Bronchial epithelial cell (primary cell): ENCODE measurements around the gene PCYT1A. TPM values are rescaled to one million over a fixed set of nuclear protein-coding genes. Genes with fewer than 3 reads are reported as not detected.
"Not testable (repeated sequence)": the region's sequence is repeated elsewhere in the genome, so short reads cannot be mapped to it uniquely, and the experiment has no call there.

Source experiments
- DNase-seq: peaks from one replicate; pipeline ENCODE4 v3.0.0-alpha.2; 2010; ENCODE audit warnings: low read depth
- FAIRE-seq: peaks from 2 replicates; lab custom pipeline; 2011; peaks lifted over from hg19 to GRCh38; lab: Jason Lieb, UNC
- H3K27me3 ChIP-seq: 2 replicates; pipeline ENCODE4 v1.5.1; 2011; ENCODE audit warnings: low read length; ENCODE audit not compliant: control insufficient read depth, insufficient read depth
- H3K36me3 ChIP-seq: 2 replicates; pipeline ENCODE4 v1.5.1; 2011; ENCODE audit warnings: low read length; ENCODE audit not compliant: control insufficient read depth, insufficient read depth
- H3K4me3 ChIP-seq: 2 replicates; pipeline ENCODE4 v1.5.1; 2011; ENCODE audit warnings: mild to moderate bottlenecking, low read depth, low read length, control low read depth
- total RNA-seq: library from RNA; depleted of rRNA; stranded (reverse); fragments of >200 nt; gene quantifications from 2 replicates; pipeline ENCODE4 v1.2.1, GENCODE V29; 2014
- TF ChIP-seq, protein P1 (sequence below): IDR thresholded peaks from 2 replicates; pipeline ENCODE4 v1.5.1; 2011; ENCODE audit warnings: mild to moderate bottlenecking, moderate library complexity, low read length, control low read depth, inconsistent platforms; ENCODE audit not compliant: insufficient read depth, severe bottlenecking

Gene PCYT1A
- total RNA-seq, 1 donor from 2014 or later: 52.9 TPM

DNA sequence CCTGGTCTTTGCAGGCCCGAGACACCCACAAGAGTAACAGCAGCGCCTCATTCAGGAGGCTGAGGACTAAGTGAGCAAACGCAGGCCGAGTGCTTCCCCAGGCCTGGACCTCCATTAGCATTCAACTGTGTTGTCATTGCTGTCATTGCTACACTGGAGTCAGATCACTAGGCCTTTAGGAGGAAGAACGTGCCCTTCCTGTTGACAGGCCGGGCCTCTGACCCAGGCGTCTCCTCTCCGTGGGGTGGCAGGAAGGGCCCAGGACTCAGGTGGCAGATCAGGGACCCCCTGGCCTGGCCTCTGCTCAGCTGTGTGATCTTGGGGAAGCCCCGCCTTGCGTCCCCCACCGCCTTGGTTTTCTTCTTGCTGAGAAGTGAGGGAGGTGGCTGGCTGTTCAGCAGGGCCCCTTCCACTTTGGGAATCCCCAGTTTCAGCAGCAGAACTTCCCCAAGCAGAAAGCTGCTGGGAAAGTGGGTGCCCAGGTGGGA is 95.4 kb downstream of the PCYT1A start:
- H3K27me3 ChIP-seq: no peaks in the 10 kb centered on the region
- TF ChIP-seq, protein P1, sequence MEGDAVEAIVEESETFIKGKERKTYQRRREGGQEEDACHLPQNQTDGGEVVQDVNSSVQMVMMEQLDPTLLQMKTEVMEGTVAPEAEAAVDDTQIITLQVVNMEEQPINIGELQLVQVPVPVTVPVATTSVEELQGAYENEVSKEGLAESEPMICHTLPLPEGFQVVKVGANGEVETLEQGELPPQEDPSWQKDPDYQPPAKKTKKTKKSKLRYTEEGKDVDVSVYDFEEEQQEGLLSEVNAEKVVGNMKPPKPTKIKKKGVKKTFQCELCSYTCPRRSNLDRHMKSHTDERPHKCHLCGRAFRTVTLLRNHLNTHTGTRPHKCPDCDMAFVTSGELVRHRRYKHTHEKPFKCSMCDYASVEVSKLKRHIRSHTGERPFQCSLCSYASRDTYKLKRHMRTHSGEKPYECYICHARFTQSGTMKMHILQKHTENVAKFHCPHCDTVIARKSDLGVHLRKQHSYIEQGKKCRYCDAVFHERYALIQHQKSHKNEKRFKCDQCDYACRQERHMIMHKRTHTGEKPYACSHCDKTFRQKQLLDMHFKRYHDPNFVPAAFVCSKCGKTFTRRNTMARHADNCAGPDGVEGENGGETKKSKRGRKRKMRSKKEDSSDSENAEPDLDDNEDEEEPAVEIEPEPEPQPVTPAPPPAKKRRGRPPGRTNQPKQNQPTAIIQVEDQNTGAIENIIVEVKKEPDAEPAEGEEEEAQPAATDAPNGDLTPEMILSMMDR: no peak
- H3K36me3 ChIP-seq: no peaks in the 10 kb centered on the region
- no peak overlapping the region for H3K4me3 ChIP-seq
- FAIRE-seq: no peak
- no peak for DNase-seq

DNA sequence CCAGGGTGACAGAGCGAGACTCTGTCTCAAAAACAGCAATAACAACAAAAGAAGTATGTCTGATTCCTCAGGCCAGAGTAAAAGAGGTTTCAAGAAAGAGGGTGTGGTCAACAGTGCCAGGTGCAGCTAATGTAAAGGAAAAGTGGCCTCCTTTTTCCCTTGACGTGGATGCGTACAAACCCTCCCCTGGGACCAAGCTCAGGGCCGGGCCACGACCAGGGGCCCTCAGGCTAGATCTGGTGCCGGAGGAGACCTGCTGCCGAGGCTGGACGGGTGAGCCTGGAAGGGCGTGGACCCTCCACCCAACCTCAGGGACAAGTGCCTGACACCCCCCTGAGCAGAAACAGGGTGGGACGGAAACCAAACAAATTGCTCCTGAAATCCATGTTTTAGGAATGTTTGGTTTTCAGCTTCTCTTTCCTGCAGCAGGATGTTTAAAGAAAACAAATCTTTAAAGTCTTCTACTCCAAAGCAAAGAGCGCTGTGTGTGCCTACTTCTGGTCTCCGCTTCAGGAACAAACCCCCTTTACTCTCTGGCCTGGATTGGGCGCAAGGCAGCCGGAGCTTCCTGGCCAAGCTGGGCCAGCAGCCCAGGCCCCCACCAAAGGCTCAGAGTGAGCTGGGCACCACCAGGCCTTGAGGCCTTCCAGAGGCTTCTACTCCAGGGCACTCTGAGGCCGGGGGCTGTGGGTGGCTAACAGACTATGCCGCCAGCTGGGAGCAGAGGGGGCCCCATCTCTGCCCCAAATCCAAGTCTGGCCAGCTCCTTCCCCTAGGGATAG is 97.8 kb downstream of the PCYT1A start:
- Histone ChIP-seq H3K4me3 (no peak overlapping the region), H3K36me3 (no peaks in the 10 kb centered on the region), H3K27me3 (no peaks in the 10 kb centered on the region)
- no peak for FAIRE-seq
- DNase-seq: no peak
- TF ChIP-seq, protein P1: no peak

DNA sequence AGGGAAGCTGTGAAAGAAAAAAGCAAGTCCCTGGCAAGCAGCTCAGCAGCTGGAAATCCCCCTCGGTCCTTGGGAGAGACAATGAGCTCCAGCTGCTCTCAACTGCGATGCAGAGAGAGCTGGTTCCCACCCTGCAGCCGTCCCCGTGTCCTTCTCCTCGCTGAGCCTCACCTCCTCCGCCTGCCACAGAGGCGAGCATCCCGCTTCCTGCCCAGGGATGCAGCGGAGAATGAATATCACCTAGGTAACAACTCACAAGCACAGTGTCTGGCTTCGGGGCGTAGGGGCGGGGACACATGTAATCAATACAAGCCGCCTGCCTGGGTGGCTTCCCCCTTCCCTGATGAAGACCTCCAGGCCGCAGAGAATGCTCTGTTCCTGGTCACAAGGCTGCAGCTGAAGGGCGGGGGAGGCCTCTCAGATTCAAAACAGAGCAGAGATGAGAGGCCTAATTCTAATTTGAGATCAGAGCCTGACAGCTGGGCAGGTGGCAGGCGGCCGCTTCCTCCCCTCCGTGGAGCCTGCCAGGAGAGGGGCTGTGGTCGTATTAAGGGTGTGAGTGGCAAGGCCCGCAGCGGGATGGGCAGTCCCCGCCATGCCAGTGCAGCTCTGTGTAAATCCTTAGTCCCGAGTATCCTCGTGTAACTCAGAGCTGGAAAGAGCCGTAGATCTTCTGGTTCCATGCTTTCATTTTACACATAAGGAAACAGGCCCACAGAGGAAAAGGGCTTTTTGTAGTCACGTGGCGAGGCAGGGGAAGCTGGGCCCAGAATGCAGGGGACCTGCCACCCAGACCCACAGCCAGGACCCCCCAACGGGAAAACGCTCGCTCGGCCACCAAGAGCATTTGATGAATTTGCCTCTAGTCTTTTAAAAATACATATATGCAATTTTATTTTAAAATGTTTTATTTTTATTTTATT is 100.6 kb downstream of the PCYT1A start:
- no peaks in the 10 kb centered on the region for H3K27me3 ChIP-seq
- H3K4me3 ChIP-seq: no peak overlapping the region
- TF ChIP-seq, protein P1: no peak
- FAIRE-seq (no peak), DNase-seq (no peak)
- no peaks in the 10 kb centered on the region for H3K36me3 ChIP-seq

DNA sequence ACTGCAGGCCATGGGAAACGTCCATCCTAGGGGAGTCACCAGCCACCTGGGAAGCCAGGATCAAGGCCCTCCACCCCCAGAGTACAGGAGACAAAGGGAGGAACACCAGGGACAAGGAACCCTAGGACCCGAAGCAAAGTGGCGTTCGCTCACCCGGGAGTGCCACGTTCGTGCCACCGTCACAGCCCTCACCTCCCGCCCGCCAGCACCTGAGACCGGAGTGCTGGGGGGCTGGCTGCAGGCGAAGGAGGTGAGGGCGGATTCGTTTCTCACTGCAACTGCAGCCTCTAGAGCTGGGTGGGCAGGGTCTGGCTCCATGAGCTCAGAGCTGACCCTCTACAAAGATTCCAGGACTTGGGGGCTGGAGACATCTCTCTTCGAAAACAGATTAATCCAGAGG is 102.6 kb downstream of the PCYT1A start:
- FAIRE-seq (no peak), DNase-seq (no peak)
- TF ChIP-seq, protein P1: no peak
- Histone ChIP-seq H3K4me3 (no peak overlapping the region), H3K27me3 (no peaks in the 10 kb centered on the region), H3K36me3 (no peaks in the 10 kb centered on the region)

DNA sequence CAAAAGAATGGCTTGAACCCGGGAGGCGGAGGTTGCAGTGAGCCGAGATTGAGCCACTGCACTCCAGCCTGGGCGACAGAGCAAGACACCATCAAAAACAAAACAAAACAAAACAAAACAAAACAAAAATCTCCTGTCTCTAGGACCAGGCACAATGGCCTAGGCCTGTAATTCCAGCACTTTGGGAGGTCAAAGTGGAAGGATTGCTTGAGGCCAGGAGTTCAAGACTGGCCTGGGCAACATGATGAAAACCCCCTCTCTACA is 103.4 kb downstream of the PCYT1A start:
- not testable (repeated sequence) for H3K27me3 ChIP-seq, DNase-seq, H3K36me3 ChIP-seq, FAIRE-seq, H3K4me3 ChIP-seq

DNA sequence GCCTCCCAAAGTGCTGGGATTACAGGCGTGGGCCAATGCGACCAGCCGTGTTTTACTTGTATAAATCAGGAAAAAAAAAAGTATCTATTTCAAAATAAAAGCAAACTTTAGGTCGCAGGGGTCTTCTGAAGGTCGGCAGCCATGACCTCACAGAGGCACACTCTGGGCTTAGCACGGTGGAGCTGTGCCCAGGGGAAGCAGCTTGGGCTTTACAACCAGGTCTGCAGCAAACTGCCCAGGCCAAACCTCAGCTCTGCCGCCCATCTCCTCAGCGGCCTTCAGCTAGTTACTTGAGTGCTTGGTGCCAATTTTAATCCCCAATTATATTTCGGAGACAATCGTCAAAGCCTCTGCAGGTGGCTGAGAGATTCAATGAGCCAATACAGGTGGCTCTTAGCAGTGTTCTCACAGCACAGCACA is 106.4 kb downstream of the PCYT1A start:
- no peak for FAIRE-seq
- H3K36me3 ChIP-seq: no peaks in the 10 kb centered on the region
- no peak overlapping the region for H3K4me3 ChIP-seq
- no peak for DNase-seq
- H3K27me3 ChIP-seq: no peaks in the 10 kb centered on the region
- TF ChIP-seq, protein P1: no peak
